HG03571 (cell line): Measurements from ENCODE around the gene CLCN5.
"Not testable (repeated sequence)": the region's sequence is repeated elsewhere in the genome, so short reads cannot be mapped to it uniquely, and the experiment has no call there.

ENCODE experiments used
- ATAC-seq: cut with Tn5 transposase; IDR thresholded peaks from one replicate; pipeline ENCODE4 v1.9.1; 2021; ENCODE audit not compliant: unreplicated experiment

The CLCN5 gene

DNA sequence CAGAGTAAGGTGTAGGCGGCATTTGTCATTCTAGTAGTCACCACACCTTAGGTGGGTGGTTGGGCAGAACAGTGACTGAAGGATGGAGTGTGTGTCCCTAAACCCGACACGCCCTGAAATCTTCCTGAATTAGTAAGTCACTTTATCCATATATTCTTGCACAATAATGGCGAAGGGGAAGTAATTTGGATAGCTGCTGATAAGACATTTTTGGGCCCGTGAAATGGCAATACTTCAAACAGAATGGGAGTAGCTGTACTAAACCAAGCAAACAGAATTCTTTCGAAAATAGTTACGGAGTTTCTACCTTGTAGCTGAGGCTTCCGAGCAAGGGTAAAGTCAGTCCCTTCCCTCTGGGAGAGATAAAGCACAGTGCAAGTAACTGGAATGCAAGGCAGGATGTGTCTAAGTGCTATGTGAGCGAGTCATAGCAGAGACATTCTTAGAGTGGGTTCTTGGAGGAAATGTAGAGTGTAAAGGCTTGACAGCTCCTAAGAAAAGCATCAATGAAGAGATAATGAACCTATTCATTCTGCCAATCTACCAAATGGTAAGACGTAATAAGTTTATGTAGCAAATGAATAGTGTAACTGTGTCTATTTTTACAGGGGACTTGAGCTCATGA, 72.8 kb downstream of the CLCN5 start:
- ATAC-seq: no peak

DNA sequence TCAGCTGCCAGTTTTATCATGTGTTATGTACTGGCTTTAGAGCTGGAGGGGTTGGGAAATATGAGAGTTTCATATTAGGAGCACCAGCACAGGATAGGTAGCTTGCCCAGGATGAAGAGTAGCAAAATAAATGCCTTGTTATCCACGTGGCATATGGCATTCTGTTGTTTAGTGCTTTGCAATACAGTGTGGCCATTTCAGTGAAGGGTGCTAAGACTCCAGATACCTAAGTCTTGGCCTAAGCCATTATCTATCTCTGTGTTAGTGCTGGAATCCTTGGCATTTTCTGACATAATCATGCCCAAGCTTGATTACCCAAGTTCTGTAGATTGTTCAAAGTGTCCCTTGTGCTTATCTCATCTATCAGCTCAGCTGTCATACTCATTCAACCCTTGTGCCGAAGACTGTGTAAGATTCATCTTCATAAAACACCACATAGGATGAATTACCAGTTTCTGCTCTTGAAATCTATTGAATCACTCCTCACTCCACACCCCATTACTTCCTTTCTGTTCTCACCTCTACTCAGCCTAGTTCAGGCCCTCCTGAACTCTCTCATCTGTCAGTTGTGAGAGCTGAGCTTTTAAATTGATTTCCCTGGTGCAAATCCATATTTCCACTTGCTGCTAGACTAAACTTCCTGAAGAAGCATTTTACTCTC, 73.5 kb downstream of the CLCN5 start:
- ATAC-seq: no peak

DNA sequence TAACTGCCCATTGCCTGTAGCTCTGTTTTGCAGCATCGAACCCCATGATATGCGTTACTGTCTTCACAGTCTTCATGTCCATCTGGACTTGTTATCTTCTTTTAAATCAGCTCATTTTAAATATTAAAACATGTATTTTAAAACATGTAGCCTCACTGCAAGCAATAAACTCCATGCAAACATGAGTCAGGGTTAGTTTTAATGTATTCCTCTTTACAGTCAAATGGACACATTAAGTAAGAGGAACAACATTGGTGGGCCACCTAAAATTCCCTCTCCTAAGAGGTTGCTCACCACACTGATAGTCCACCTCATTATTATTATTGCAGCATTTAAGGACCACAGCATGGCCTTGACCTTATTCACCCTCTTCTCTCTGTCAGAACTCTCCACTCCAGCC, 74.1 kb downstream of the CLCN5 start:
- ATAC-seq: no peak

DNA sequence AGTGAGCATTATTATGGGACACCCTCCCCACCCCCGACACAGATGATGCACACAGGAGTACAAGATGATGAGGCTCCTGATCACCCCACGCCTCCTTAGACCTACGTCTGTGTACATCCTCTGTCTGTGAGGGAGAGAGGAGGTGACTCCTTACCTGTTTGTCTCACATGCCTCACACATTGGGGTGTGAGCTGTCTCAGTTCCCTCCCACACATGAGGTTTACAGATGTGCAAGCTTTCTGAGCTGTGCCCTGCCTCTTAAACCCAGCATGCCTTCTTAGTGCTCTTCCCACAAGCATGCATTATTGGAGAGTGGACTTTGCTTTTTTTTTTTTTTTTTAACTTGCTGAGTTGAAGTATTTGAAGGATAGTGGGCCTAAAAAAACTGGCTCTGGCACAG, 76.7 kb downstream of the CLCN5 start:
- ATAC-seq: no peak

DNA sequence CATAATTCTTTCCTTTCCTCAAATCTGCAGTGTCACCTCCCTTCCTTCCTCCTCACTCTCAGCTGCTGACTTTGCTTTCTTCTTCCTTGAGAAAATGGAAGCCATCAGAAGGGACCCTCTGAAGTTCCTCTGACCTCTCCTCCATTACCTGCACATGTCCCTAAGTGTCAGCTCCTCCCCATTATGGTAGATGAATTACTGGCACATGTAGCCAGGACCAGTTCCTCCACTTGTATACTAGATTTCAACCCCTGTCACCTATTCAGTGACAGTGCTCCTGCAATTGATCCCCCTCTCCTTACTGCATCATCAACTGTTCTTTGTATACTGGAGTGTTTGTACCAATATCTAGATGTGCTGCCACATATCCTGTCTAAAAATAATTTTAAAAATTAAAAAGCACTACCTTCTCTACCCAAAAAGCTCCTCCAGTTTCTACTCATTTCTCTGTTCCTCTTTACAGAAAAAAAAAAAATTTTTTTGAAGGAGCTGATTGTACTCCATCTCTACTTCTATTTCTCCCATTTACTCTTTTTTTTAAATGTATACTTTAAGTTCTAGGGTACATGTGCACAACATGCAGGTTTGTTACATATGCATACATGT, 78.6 kb downstream of the CLCN5 start:
- ATAC-seq: no peak

DNA sequence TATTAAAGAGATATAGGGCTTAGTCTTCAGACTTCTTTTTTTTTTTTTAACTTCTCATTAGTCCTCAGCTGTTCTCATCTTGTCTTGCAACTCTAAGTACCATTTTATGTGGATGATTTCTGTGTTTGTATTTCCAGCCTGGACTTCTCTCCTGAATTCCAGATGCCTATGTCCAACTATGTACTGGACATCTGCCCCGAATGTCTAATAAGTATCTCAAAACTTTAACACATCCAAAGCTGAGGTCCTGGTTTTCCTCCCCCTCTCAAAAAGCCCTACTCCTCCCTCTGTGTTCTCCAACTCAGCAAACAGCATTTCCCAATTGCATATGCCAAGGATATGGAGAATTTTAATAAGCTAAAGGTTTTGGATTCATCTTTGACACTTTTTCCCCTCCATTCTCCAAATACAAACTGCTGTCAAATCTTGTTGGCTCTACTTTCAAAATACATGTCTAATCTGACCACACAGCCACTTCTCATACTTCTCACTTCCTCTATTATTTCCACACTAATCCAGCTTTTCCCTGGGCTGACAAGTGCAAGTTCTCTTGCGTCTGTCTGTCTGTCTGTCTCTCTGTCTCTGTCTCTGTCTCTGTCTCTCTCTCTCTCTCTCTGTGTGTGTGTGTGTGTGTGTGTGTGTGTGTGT, 79.8 kb downstream of the CLCN5 start:
- ATAC-seq: no peak

DNA sequence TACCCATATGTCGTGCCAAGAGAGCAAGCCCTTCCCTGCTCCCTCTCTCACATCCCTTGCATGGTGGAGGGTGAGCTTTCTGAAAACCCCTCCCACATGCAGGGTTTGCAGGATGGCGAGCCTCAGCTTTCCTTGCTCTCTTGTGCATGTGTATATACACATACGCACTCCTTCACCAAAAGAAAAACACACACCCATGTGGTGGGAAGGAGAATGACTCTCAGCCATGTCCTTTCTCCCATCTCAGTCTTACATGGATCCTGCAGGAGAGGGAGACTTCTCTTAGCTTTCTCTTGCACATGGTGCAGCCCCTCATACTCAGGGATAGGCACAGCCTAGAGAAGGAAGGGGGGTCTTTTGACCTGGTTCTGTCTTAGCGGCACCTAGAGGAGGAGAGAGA, 81.1 kb downstream of the CLCN5 start:
- ATAC-seq: no peak

DNA sequence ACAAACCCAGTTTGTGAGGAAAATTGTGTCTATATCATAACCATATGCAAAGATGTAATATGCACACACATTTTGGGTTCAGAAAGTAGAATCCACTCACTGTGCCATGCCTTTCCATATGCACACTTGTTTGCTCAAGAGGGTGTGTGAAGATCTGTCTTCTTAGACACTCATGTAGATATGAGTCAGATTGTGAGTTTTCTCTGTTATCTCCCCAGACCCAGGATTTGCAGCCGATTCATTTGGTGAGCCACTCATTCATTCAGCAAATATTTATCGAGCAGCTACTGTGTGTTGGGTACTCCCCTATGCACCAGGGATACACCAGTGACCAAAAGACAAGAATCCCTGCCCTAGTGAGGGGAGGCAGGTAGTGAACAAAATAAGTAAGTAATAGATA, 81.5 kb downstream of the CLCN5 start:
- no peak for ATAC-seq

DNA sequence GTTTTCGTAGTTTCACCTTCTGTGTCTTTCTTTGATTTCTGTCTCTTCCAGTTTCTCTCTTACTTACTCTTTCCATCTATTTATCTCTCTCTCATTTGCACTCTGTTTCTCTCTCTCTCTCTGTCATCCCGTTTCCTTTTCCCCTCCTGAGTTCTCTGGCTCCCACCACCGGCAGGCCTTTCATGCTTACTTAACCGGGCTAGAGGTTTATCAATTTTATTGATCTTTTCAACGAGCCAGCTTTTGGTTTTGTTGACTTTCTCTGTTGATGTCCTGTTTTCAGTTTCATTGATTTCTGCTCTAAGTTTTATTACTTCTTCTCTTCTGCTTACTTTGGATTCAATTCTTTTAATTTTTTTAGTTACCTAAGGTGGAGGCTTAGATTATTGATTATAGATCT, 103.2 kb downstream of the CLCN5 start:
- not testable (repeated sequence) for ATAC-seq

DNA sequence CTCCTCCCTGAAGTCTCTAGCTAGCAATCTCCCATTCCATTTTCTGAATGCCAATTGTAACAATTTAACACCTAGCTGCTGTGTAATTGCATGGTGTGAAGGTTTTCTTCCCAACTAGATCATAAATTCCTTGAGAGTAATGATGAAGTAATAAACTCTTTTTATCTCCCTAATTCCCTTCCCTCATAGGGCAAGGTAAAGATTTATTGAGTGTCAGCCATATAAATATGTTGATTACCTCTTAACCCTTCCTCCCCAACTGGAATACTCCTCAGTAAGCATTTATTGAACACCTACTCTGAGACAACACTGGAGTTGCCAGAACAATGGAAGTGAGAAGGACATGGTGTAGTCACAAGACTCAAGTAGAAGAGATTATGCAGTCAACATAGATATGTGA, 112.7 kb downstream of the CLCN5 start:
- ATAC-seq: no peak

DNA sequence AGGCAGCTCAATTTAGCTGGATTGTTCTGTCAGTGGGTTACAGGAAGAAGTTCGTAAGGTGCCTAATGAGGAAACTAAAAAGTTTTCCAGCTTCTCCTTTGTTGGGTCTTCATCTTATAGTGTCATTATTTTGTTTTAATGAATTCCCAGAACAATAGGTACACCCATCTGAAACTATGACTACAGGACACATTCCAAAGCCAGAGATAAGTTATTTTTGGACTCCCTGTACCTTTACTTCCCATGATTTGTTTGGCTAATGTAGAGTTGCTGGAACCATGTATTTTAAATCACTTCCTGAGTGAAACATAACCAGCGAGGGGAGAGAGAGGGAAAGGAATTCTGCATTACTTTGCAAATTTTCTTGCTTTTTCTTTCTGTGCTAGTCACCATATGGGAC, 114.0 kb downstream of the CLCN5 start:
- no peak for ATAC-seq

DNA sequence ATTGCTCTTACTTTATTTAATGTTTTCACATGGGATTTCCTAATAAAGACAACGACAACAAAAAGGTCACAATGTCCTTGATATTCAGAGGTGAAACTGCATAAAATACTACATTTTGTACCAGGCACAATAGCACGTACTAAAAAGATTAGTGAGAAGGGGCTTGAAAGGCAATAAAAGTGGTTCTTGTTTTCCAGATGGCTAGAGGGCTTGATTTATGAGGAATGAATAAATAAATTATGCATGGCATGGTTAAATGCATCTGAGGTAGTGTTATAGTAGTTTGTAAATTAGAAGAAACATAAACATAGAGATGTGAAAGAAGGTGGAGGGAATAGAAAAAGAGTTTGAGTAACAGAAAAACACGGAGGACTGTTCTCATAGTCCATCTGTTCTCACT, 123.4 kb downstream of the CLCN5 start:
- ATAC-seq: no peak

DNA sequence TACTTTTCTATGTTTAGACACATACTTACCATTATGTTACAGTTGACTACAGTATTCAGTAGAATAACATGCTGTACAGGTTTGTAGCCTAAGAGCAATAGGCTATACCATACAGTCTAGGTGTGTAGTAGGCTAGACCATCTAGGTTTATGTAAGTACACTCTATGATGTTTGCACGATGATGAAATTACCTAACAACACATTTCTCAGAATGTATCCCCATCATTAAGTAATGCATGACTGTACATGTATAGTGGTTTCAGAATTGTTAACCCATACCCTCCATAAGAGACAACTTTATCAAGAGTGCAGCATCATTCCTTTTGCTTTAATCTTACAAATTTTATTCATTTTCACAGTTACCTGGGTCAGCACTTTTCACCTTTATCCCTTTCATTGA, 126.8 kb downstream of the CLCN5 start:
- no peak for ATAC-seq

DNA sequence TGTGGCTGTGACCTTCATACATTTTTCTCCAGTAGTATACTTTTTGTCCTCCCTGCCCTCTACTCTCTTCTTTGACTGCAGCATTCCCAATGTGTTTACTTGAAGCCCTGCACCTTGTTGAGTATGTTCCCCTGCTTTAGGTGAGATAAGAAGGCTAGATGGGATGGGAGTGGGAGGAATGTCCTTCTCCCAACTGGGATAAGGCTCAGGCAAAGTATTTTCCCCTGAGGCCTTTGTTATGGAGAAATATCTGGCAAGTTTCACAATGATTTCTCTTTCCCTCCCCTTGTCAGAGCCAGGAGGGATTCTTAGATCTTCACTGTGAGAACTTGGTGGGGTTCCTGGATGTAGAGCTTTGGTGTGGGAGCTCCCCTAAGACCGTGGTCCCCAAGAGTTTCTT, 131.8 kb downstream of the CLCN5 start:
- no peak for ATAC-seq

DNA sequence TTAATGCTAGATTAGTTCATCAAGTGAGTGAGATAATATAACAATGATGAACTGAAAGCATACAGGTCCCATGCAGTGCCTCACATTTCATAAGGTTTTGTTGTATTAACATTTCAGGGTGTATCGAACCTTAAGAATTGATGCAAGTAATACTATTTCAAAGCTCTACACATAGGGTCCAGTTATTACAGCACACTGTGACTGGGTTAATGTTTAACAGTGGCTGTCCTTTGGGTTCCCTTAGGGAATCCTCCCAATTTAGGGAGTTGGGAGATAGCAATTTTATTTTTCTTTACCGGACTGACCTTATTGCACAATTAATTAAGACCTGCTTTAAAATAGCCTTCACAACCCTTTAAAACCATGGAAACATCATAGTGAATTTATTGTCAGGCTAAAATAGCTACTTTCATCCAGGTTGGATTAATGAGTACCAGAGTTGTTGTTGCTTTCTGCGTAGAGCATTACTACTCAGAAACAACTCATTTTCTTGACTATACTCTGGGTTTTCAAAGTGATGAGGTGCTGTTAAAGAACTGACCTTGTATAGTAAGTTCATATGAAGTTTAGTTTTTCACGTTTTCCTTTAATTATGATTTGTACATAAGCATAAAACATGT, 144.0 kb downstream of the CLCN5 start:
- no peak for ATAC-seq

DNA sequence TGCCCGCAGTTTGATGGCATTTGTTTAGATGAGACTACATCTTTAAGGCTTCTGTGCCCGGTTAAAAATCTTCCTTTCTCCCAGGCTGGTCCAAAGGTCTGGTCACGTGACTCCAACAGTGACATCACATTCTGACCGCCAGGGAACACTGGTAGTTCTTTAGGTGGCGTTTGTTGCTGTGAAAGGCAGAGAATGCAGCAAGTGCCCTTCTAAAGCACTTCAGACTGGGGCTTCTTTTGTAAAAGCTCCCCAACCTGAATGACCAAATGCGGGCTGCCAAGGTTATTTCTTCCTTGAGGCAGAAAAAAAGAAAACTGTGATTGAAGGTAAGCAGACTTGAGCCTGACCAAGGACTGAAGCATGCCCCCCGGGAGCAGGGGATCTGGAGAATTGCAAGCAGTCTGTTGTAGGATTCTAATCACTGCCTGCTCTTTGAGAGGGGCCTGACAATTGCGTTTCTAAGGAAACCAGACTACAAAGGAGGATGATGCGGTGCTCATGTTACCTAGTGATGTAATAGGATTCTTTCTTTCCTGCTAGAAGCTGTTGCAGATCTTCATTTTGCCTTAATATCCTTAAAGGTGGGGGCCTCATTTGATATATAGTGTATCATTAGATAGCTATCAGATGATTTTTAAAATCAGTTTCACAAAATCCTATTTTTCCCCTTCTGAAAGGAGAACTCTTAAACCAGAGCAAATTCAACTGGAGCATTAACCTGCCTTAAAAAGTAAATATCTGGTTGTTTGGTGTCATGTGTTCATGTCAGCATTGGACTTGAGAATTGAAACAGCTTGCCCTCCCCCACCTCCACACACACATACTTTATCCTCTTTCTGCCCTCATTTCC, 145.3 kb downstream of the CLCN5 start:
- no peak for ATAC-seq

DNA sequence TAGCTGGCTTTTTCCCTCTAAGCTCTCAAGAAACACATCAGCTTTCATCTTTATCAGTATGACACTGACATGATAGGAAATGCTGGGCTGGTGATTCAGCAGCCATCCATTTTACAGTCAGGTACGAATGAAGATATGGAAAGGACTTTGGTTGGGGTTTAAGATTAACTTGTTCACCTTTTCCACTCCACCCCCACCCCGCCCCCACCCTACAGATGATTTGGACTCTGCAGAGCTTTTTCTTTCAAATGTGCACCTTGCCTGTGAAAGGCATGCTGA, 145.8 kb downstream of the CLCN5 start:
- no peak for ATAC-seq

DNA sequence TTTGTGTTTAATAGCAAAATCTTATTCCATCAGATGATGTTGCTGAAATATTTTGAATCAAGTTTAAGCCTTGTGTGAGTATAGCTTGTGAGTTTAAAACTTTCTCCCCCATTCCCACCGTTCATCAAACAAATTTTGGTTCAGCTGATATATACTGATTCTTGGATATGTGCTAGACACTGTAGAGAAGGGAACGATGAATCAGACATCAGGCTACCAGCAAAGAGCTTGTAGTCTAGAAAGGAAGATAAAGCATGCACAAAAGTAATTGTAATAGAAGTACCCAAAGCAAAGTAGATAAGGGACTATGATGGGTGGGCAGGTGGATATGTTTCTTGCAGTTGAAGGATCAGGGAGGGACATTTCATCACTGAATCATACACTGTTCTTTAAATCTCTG, 146.5 kb downstream of the CLCN5 start:
- no peak for ATAC-seq

DNA sequence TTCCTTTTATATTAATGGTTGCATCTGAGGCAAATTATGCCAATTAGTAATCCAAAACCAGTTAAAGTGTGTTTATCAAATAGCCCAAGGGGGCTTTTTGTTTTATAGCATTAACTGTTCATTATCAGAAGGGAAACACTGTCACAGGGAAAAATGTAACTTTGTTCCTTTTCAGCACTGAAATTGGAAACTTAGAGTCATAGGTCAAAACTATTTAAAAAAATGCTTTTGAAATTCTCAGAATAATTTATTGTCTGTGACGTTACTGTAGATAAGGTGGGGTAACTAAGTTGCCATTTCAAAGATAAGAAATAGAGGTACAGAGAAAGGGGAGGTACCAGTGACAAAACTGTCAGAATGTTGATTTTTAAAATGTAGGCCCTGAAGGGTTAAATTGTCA, 149.1 kb downstream of the CLCN5 start:
- ATAC-seq: no peak

DNA sequence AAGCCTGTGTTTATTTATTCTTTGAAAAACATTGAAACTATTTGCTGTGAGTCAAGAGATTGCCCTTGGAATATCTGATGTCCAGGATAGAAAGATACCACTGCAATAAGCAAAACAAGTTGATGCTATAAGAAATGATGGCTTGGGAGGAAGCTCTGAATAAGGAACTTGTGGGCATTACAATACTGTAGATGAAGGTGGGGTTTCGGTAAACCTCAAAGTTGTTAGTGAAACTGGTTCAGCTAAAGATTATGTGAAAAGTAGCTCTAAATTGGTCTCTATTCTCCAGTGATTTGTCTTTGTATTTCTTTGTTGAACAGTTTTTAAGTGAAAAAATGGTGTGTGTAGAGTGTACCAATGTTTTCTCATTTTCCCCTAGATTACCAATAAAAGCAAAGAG, 149.7 kb downstream of the CLCN5 start:
- ATAC-seq: no peak

DNA sequence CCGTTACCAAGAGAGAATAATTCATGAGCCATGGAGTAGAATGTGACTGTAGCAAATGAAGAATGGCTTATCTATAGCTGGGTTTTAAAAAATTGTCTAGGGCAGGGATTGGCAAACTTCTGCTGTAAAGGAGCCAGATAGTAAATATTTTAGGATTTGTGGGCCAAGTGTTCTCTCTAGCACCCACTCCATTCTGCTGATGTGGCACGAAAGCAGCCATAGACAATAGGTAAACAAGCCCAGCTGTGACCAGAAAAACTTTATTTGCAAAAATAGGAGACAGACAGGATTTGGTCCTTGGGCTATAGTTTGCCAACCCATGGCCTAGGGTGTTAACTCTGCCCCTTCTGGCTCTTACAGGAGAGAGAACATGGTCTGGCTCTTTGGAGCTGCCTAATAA, 151.2 kb downstream of the CLCN5 start:
- ATAC-seq: no peak
